MM.1S (cell line): ENCODE results near the gene TULP4.

ENCODE experiments used
- DNase-seq: peaks from one replicate; pipeline ENCODE4 v3.0.0-alpha.2; 2015
- H2AFZ ChIP-seq: fragments of 300-600 bp; sonication (generic); 2 replicates; pipeline ENCODE4 v1.6.0; 2016; ENCODE audit warnings: antibody characterized with exemption, low read length
- H3F3A ChIP-seq: fragments of 300-600 bp; sonication (generic); 2 replicates; pipeline ENCODE4 v1.6.1; 2016; ENCODE audit warnings: mild to moderate bottlenecking, antibody characterized with exemption, low read length, moderate library complexity, mixed read lengths; ENCODE audit not compliant: insufficient read depth
- H3K27ac ChIP-seq: fragments of 300-600 bp; sonication (generic); 2 replicates; pipeline ENCODE4 v1.5.1; 2016; ENCODE audit warnings: mild to moderate bottlenecking, low read length
- H3K27me3 ChIP-seq: fragments of 300-600 bp; sonication (generic); replicated peaks from 2 replicates; pipeline ENCODE4 v1.6.0; 2016; ENCODE audit warnings: low read length; ENCODE audit not compliant: insufficient read depth
- H3K36me3 ChIP-seq: fragments of 300-600 bp; sonication (generic); replicated peaks from 2 replicates; pipeline ENCODE4 v1.6.1; 2016; ENCODE audit warnings: mild to moderate bottlenecking, low read length, mixed read lengths; ENCODE audit not compliant: insufficient read depth
- H3K4me1 ChIP-seq: fragments of 300-600 bp; sonication (generic); 2 replicates; pipeline ENCODE4 v1.6.1; 2016; ENCODE audit warnings: low read length, mixed read lengths
- H3K4me2 ChIP-seq: fragments of 300-600 bp; sonication (generic); 2 replicates; pipeline ENCODE4 v1.6.0; 2016; ENCODE audit warnings: low read depth, low read length
- H3K4me3 ChIP-seq: fragments of 300-600 bp; sonication (generic); 2 replicates; pipeline ENCODE4 v1.5.1; 2016; ENCODE audit warnings: low read length, mixed read lengths
- H3K79me2 ChIP-seq: fragments of 300-600 bp; sonication (generic); 2 replicates; pipeline ENCODE4 v1.6.1; 2016; ENCODE audit warnings: mixed run types, low read length, mixed read lengths
- H3K9ac ChIP-seq: fragments of 300-600 bp; sonication (generic); 2 replicates; pipeline ENCODE4 v1.6.1; 2016; ENCODE audit warnings: low read length, mixed read lengths
- H3K9me2 ChIP-seq: fragments of 300-600 bp; sonication (generic); replicated peaks from 2 replicates; pipeline ENCODE4 v1.6.1; 2016; ENCODE audit warnings: mild to moderate bottlenecking, low read length, mixed read lengths; ENCODE audit not compliant: insufficient read depth
- H3K9me3 ChIP-seq: fragments of 300-600 bp; sonication (generic); replicated peaks from 2 replicates; pipeline ENCODE4 v1.6.1; 2016; ENCODE audit warnings: mild to moderate bottlenecking, low read length, mixed read lengths; ENCODE audit not compliant: insufficient read depth
- H4K20me1 ChIP-seq: fragments of 300-600 bp; sonication (generic); 2 replicates; pipeline ENCODE4 v1.6.1; 2016; ENCODE audit warnings: mild to moderate bottlenecking, low read length, moderate library complexity, mixed read lengths; ENCODE audit not compliant: insufficient read depth
- CTCF ChIP-seq: fragments of 300-600 bp; sonication (generic); IDR thresholded peaks from 2 replicates; pipeline ENCODE4 v1.5.1; 2016; ENCODE audit warnings: antibody characterized with exemption, low read length, mixed read lengths
- EZH2 ChIP-seq: fragments of 300-600 bp; sonication (generic); optimal IDR thresholded peaks from 2 replicates; pipeline ENCODE3; 2017; ENCODE audit warnings: low read depth, mild to moderate bottlenecking, antibody characterized with exemption, low read length, mixed read lengths
- EZH2phosphoT487 ChIP-seq: fragments of 300-600 bp; sonication (generic); IDR thresholded peaks from 2 replicates; pipeline ENCODE4 v1.6.1; 2018; ENCODE audit warnings: antibody characterized with exemption, low read length

Gene TULP4

GRCh38 chr6:158505194-158505593 is 192.9 kb downstream of the TULP4 start:
- Histone ChIP-seq H3K4me1 (no peaks in the 10 kb centered on the region), H3K9me2 (no peaks in the 10 kb centered on the region), H3K4me2 (no peak overlapping the region), H3K9me3 (no peaks in the 10 kb centered on the region), H3K36me3 (no peaks in the 10 kb centered on the region), H3K79me2 (no peaks in the 10 kb centered on the region), H3K27me3 (no peaks in the 10 kb centered on the region), H3K27ac (no peak overlapping the region), H4K20me1 (no peaks in the 10 kb centered on the region), H3F3A (no peaks in the 10 kb centered on the region), H3K4me3 (no peak overlapping the region), H3K9ac (no peak overlapping the region), H2AFZ (no peak overlapping the region)
- no peak for TF ChIP-seq EZH2
- TF ChIP-seq EZH2phosphoT487 = no peak
- TF ChIP-seq CTCF = no peak
- DNase-seq = no peak

GRCh38 chr6:158506601-158507000 is 194.3 kb downstream of the TULP4 start:
- H2AFZ ChIP-seq = no peak overlapping the region
- no peaks in the 10 kb centered on the region for H3K79me2 ChIP-seq
- no peaks in the 10 kb centered on the region for H3K9me2 ChIP-seq
- no peaks in the 10 kb centered on the region for H3K4me1 ChIP-seq
- H3K4me2 ChIP-seq = no peak overlapping the region
- no peaks in the 10 kb centered on the region for H3F3A ChIP-seq
- no peaks in the 10 kb centered on the region for H3K27me3 ChIP-seq
- no peaks in the 10 kb centered on the region for H4K20me1 ChIP-seq
- no peak overlapping the region for H3K9ac ChIP-seq
- no peak overlapping the region for H3K27ac ChIP-seq
- no peaks in the 10 kb centered on the region for H3K36me3 ChIP-seq
- DNase-seq = no peak
- no peak overlapping the region for H3K4me3 ChIP-seq
- no peaks in the 10 kb centered on the region for H3K9me3 ChIP-seq
- no peak for TF ChIP-seq CTCF
- no peak for TF ChIP-seq EZH2phosphoT487
- no peak for TF ChIP-seq EZH2

GRCh38 chr6:158507174-158507573 is 194.9 kb downstream of the TULP4 start:
- H3K27ac ChIP-seq = no peak overlapping the region
- no peaks in the 10 kb centered on the region for H3K4me1 ChIP-seq
- DNase-seq = no peak
- no peak overlapping the region for H2AFZ ChIP-seq
- H3K9me3 ChIP-seq = no peaks in the 10 kb centered on the region
- H3K79me2 ChIP-seq = no peaks in the 10 kb centered on the region
- H3K27me3 ChIP-seq = no peaks in the 10 kb centered on the region
- TF ChIP-seq EZH2phosphoT487 (no peak), EZH2 (no peak), CTCF (no peak)
- H3K4me2 ChIP-seq = no peak overlapping the region
- no peaks in the 10 kb centered on the region for H4K20me1 ChIP-seq
- no peak overlapping the region for H3K4me3 ChIP-seq
- H3K36me3 ChIP-seq = no peaks in the 10 kb centered on the region
- no peaks in the 10 kb centered on the region for H3F3A ChIP-seq
- no peak overlapping the region for H3K9ac ChIP-seq
- H3K9me2 ChIP-seq = no peaks in the 10 kb centered on the region
